Loucy (cell line): ENCODE results near the gene KANSL1.

ENCODE experiments used
- H2AFZ ChIP-seq: fragments of 200-600 bp; sonication (generic); 2 replicates; pipeline ENCODE4 v1.6.0; 2016; ENCODE audit warnings: antibody characterized with exemption, mild to moderate bottlenecking, low read length, moderate library complexity
- H3F3A ChIP-seq: fragments of 200-600 bp; 2 replicates; pipeline ENCODE4 v1.6.0; 2016; ENCODE audit warnings: antibody characterized with exemption, low read depth, mild to moderate bottlenecking
- H3K27me3 ChIP-seq: fragments of 200-600 bp; sonication (generic); 2 replicates; pipeline ENCODE4 v1.6.1; 2014; ENCODE audit warnings: low read length, mild to moderate bottlenecking; ENCODE audit not compliant: insufficient read depth, poor library complexity, severe bottlenecking
- H3K36me3 ChIP-seq: fragments of 200-600 bp; sonication (generic); 2 replicates; pipeline ENCODE4 v1.6.1; 2016; ENCODE audit warnings: low read length; ENCODE audit not compliant: insufficient read depth
- H3K4me1 ChIP-seq: fragments of 200-600 bp; sonication (generic); 2 replicates; pipeline ENCODE4 v1.5.1; 2014; ENCODE audit warnings: low read length, mild to moderate bottlenecking; ENCODE audit not compliant: insufficient read depth, poor library complexity, severe bottlenecking
- H3K4me2 ChIP-seq: fragments of 200-600 bp; sonication (generic); 2 replicates; pipeline ENCODE4 v1.6.0; 2014; ENCODE audit warnings: antibody characterized with exemption, low read length, low read depth, mild to moderate bottlenecking; ENCODE audit not compliant: poor library complexity, severe bottlenecking
- H3K4me3 ChIP-seq: fragments of 200-600 bp; sonication (generic); 2 replicates; pipeline ENCODE4 v1.5.1; 2014; ENCODE audit warnings: low read length, mild to moderate bottlenecking, mixed read lengths; ENCODE audit not compliant: poor library complexity, severe bottlenecking
- H3K79me2 ChIP-seq: fragments of 200-600 bp; sonication (generic); 2 replicates; pipeline ENCODE4 v1.6.1; 2014; ENCODE audit warnings: low read length; ENCODE audit not compliant: insufficient read depth
- H3K9ac ChIP-seq: fragments of 200-600 bp; sonication (generic); 2 replicates; pipeline ENCODE4 v1.6.0; 2014; ENCODE audit warnings: mild to moderate bottlenecking, low read depth, low read length, moderate library complexity; ENCODE audit not compliant: poor library complexity, severe bottlenecking
- H3K9me2 ChIP-seq: fragments of 200-600 bp; sonication (generic); replicated peaks from 2 replicates; pipeline ENCODE4 v1.6.1; 2016; ENCODE audit warnings: low read depth, low read length, mixed read lengths
- H3K9me3 ChIP-seq: fragments of 200-600 bp; sonication (generic); 2 replicates; pipeline ENCODE4 v1.6.1; 2014; ENCODE audit warnings: mild to moderate bottlenecking, antibody characterized with exemption, low read length, low read depth; ENCODE audit not compliant: insufficient read depth
- H4K20me1 ChIP-seq: fragments of 200-600 bp; sonication (generic); 2 replicates; pipeline ENCODE4 v1.6.0; 2014; ENCODE audit warnings: antibody characterized with exemption, low read length, mild to moderate bottlenecking; ENCODE audit not compliant: insufficient read depth, poor library complexity, severe bottlenecking
- EZH2phosphoT487 ChIP-seq: fragments of 200-600 bp; IDR thresholded peaks from 2 replicates; pipeline ENCODE4 v1.6.1; 2018; ENCODE audit warnings: antibody characterized with exemption, mild to moderate bottlenecking, moderate library complexity, borderline replicate concordance
- TF ChIP-seq, protein P1 (sequence below): fragments of 200-600 bp; sonication (generic); conservative IDR thresholded peaks from 2 replicates; pipeline ENCODE4 v1.5.1; 2014; ENCODE audit warnings: mild to moderate bottlenecking, antibody characterized with exemption, low read length

Gene KANSL1

DNA sequence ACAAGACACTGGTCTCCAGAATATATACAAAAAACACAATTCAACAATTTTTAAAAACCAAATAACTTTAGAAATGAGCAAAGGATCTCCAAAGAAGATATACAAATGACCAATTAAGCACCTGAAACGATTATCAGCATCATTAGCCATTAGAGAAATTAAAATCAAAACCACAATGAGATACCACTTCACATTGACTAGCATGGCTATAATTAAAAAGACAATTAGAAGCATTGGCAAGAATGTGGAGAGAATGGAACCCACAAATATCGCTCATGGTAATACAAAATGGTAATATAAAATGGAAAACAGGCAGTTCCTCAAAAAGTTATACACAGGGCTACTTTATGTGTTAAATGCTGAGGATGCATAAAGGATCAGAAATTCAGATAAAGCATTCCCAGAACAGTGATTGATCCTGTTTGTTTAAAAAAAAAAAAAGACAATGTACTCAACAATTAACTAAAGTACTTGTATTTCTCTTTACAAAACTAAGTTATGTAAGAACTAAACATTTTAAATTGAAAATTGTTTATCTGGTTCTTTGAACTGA is 52.5 kb downstream of the KANSL1 start:
- H3K27me3 ChIP-seq = no peaks in the 10 kb centered on the region
- H3K36me3 ChIP-seq = no peaks in the 10 kb centered on the region
- H3K9ac ChIP-seq = no peak overlapping the region
- TF ChIP-seq EZH2phosphoT487 = no peak
- TF ChIP-seq, protein P1, sequence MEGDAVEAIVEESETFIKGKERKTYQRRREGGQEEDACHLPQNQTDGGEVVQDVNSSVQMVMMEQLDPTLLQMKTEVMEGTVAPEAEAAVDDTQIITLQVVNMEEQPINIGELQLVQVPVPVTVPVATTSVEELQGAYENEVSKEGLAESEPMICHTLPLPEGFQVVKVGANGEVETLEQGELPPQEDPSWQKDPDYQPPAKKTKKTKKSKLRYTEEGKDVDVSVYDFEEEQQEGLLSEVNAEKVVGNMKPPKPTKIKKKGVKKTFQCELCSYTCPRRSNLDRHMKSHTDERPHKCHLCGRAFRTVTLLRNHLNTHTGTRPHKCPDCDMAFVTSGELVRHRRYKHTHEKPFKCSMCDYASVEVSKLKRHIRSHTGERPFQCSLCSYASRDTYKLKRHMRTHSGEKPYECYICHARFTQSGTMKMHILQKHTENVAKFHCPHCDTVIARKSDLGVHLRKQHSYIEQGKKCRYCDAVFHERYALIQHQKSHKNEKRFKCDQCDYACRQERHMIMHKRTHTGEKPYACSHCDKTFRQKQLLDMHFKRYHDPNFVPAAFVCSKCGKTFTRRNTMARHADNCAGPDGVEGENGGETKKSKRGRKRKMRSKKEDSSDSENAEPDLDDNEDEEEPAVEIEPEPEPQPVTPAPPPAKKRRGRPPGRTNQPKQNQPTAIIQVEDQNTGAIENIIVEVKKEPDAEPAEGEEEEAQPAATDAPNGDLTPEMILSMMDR = no peak
- H3K4me2 ChIP-seq = no peak overlapping the region
- H3K4me3 ChIP-seq = no peak overlapping the region
- no peaks in the 10 kb centered on the region for H3K9me2 ChIP-seq
- H2AFZ ChIP-seq = no peak overlapping the region
- peaks cover 98% of the 10 kb centered on the region for H3K79me2 ChIP-seq
- H3K9me3 ChIP-seq = no peaks in the 10 kb centered on the region
- H3K4me1 ChIP-seq = peaks cover 8% of the 10 kb centered on the region
- H4K20me1 ChIP-seq = peaks cover 96% of the 10 kb centered on the region
- peaks cover 5% of the 10 kb centered on the region; the same call in 1 of the 2 replicates for H3F3A ChIP-seq

DNA sequence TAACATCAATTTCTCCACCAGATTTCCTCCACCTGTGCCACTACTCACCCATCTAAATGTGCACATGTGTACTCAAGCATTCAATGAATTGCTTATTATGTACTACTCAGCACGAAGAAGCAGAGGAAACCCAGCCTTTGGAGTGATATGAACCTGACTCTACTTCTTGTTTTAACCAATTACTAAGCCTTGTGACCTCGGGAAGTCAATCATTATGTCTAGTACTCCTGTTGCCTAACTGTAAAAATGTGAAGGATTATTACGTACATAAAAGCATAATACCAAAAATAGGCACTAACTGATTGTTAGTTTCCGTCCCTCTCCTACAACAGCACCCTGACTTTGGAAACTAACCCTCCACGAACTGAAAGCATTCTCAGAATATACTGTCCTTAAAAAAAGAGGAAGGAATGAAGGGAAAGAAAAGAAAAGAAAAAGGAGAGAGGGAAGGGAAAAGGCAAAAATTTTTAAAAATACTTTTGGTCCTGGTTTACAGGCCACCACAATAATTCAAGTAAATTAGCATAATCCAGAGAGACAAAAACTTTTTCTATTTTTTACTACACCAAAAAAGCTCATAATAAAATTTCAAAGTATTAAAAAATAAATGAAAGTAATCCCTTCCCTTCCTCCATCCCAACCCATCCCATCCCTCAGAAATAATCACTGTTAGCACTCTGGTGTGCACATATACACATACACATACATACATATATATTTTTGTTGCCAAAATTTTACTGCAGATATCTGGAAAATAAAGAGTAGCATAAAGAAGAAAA is 53.6 kb downstream of the KANSL1 start:
- Histone ChIP-seq H3F3A (no peaks in the 10 kb centered on the region), H3K4me2 (no peak overlapping the region), H4K20me1 (peaks cover 96% of the 10 kb centered on the region), H3K79me2 (peaks cover 98% of the 10 kb centered on the region), H3K9me3 (no peaks in the 10 kb centered on the region), H2AFZ (no peak overlapping the region), H3K36me3 (no peaks in the 10 kb centered on the region), H3K27me3 (no peaks in the 10 kb centered on the region), H3K9ac (no peak overlapping the region), H3K4me1 (peaks cover 8% of the 10 kb centered on the region), H3K9me2 (no peaks in the 10 kb centered on the region), H3K4me3 (no peak overlapping the region)
- TF ChIP-seq, protein P1 = no peak

DNA sequence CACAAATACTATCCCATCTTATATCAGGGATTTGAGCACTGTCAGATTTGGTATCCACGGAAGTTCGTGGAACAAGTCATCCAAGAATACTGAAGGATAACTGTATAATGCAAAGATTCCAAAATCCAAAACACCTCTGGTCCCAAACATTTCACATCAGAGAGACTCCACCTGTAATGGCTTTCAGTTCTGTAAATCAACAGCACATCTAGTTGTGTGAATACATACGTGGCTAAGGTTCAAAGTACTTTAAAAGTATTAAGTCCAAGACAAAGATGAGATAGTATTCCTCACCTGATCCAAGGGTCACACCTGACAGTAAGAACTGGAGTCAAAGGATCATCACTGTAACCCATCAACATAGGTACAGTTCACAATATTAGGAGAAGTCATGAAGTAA is 54.8 kb downstream of the KANSL1 start:
- peaks cover 8% of the 10 kb centered on the region for H3K4me1 ChIP-seq
- no peak overlapping the region for H3K4me2 ChIP-seq
- peaks cover 97% of the 10 kb centered on the region for H4K20me1 ChIP-seq

More for the DNA sequence above, 54.8 kb downstream of the KANSL1 start:
- H3K27me3 ChIP-seq = no peaks in the 10 kb centered on the region
- H2AFZ ChIP-seq = no peak overlapping the region
- no peaks in the 10 kb centered on the region for H3K36me3 ChIP-seq
- H3K9me3 ChIP-seq = no peaks in the 10 kb centered on the region
- no peak overlapping the region for H3K4me3 ChIP-seq
- peaks cover 98% of the 10 kb centered on the region for H3K79me2 ChIP-seq
- TF ChIP-seq EZH2phosphoT487 = no peak
- TF ChIP-seq, protein P1 = no peak
- no peaks in the 10 kb centered on the region for H3F3A ChIP-seq
- no peaks in the 10 kb centered on the region for H3K9me2 ChIP-seq
- no peak overlapping the region for H3K9ac ChIP-seq
